Cardiac fibroblast (primary cell): ENCODE measurements around the gene SEPTIN5.

Experiments used
- DNase-seq, 2 donors: peaks; one replicate each; pipeline versions ENCODE4 v3.0.0 to v3.0.0-alpha.2; 2010; ENCODE audit warnings: low read depth in 2 of 2
- H3K4me3 ChIP-seq, 2 donors: replicated peaks in 1 of 2; 1 replicate in 1 of 2; 2 replicates in 1 of 2; pipeline ENCODE4 v1.5.1; 2011; ENCODE audit warnings: low read depth in 2 of 2, low read length in 2 of 2, mild to moderate bottlenecking in 2 of 2, moderate library complexity in 1 of 2
- TF ChIP-seq, protein P1 (sequence below): IDR thresholded peaks from one replicate; pipeline ENCODE4 v1.5.1; 2011; ENCODE audit warnings: low read depth, mild to moderate bottlenecking, low read length, inconsistent platforms

SEPTIN5 gene

DNA sequence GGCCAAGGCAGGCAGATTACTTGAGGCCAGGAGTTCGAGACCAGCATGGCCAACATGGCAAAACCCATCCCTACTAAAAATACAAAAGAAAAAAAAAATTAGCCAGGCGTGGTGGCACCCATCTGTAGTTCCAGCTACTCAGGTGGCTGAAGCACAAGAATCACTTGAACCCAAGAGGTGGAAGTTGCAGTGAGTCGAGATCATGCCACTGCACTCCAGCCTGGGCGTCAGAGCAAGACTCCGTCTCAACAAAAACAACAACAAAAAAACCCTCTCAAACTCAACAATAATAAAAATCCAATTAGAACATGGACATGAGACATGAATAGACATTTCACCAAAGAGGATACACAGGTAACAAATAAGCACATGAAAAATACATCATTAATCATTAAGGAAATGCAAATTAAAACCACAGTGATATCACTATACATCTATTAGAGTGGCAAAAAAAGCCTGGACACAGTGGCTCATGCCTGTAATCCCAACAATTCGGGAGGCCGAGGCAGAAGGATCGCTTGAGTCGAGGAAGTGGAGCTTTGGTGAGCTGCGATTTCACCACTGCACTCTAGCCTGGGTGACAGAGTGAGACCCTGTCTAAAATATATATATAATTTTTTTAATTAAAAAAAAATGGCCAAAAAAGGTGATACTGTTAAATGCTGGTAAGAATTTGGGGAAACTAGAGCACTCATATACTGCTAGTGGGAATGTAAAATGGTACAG is 12.7 kb upstream of the SEPTIN5 start:
- TF ChIP-seq, protein P1, sequence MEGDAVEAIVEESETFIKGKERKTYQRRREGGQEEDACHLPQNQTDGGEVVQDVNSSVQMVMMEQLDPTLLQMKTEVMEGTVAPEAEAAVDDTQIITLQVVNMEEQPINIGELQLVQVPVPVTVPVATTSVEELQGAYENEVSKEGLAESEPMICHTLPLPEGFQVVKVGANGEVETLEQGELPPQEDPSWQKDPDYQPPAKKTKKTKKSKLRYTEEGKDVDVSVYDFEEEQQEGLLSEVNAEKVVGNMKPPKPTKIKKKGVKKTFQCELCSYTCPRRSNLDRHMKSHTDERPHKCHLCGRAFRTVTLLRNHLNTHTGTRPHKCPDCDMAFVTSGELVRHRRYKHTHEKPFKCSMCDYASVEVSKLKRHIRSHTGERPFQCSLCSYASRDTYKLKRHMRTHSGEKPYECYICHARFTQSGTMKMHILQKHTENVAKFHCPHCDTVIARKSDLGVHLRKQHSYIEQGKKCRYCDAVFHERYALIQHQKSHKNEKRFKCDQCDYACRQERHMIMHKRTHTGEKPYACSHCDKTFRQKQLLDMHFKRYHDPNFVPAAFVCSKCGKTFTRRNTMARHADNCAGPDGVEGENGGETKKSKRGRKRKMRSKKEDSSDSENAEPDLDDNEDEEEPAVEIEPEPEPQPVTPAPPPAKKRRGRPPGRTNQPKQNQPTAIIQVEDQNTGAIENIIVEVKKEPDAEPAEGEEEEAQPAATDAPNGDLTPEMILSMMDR: no peak

DNA sequence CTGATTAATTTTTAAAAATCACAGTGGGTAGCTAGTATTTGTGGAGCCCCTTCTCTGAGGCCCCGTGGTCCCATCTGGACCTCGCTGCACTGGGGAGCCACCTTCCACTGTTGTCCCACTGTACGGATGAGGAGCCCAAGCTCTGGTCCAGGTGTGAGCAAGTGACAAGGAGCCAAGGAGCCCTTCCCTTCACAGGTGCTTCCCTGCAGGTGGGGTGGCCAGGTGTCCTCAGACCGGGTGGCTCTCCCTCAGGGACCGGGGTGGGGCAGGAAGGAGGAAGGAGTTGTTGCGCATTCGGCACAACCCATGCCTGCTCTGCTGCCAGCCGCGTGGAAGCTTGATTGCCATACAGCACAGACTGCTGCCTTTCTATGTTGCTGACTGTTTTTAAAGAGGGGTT is 10.4 kb upstream of the SEPTIN5 start:
- TF ChIP-seq, protein P1: no peak

More for the DNA sequence above, 12.7 kb upstream of the SEPTIN5 start:
- DNase-seq: no peak
- no peak overlapping the region for H3K4me3 ChIP-seq

DNA sequence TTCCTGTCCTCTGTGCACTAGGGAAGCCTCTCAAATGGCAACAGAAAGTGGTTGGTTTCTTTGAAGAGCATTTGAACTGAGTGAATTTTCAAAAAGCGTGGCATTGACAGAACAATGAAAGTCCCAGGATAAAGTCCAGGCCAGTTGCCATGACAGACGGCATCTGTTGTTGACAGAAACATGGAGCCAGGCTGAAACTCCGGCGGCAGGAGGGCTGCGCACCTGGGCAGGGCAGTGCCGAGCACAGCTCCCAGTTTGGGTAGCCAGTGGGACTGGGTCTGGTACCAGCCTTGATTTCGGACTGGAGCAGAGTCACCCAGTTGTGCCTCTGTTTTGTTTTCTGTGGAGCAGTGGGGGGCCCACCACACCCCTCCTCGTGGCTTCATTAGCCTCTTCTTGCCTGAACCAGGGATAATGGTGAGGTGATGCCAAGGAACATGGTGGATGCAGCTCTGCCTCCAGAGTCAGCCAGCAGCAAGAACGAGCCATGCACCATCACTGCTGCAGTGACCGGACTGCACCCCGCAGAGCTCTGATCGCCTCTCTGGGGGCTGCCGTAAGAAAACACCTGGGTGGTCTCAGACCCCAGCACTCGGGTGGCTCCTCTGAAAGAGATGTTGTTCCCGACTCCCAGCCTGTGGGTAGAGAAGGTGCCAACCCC is 9.8 kb upstream of the SEPTIN5 start:
- no peak overlapping the region for H3K4me3 ChIP-seq
- TF ChIP-seq, protein P1: no peak
- DNase-seq: no peak

More for the DNA sequence above, 10.4 kb upstream of the SEPTIN5 start:
- no peak for DNase-seq
- H3K4me3 ChIP-seq: no peak overlapping the region

DNA sequence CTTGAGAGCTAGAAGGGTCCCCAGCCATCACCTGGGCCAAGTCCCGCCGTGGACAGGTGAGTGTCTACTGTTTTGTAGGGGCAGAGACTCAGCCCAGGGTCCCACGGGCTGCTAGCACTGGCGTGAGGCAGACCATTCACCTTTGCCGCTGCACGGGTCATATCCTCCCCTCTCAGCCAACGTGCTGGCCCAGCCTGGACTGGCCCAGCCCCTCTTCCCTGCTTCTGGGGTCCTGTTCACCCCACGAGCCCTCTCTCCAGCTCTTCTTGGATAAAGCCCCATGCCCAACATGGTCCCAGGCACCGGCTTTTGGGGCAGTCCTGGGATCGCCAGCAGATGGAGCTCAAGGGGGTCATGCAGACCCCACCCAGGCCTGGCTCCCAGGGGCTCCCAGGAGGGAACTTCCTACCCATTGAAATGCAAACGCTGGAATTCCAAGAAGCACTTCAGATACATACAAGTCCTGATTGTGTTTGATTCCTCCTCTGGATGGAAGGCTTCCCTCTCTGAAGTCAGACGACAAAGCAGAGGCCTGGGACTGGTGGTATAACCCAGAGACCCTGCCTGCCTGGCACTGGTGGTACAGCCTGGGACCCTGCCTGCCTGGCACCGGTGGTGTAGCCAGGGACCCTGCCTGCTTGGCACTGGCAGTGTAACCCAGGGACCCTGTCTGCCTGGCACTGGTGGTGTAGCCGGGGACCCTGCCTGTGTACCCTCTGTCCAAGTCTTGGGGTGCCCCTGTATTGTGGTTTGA is 8.9 kb upstream of the SEPTIN5 start:
- TF ChIP-seq, protein P1: no peak
- H3K4me3 ChIP-seq: no peak overlapping the region
- no peak for DNase-seq

DNA sequence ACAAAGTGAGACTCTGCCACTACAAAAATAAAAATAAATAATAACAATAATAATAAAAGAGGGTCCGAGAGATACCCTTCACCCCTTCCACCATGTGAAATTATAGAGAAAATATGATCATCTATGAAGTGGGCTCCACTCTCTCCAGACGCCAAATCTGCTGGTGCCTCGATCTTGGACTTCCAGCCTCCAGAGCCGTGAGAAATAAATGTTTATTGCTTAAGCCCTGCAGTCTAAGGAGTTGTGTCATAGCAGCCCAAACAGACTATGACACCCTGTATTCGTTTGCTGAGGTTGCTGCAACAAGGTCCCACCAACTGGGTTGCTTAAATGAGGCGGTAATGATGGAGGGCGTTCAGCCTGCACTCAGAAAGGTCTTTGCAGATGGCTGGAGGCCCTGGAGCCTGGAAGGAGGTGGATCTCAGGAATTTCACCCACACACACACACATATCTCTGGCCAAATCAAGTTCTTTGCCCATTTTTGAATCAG is 7.6 kb upstream of the SEPTIN5 start:
- TF ChIP-seq, protein P1: no peak
- no peak overlapping the region for H3K4me3 ChIP-seq
- DNase-seq: no peak

DNA sequence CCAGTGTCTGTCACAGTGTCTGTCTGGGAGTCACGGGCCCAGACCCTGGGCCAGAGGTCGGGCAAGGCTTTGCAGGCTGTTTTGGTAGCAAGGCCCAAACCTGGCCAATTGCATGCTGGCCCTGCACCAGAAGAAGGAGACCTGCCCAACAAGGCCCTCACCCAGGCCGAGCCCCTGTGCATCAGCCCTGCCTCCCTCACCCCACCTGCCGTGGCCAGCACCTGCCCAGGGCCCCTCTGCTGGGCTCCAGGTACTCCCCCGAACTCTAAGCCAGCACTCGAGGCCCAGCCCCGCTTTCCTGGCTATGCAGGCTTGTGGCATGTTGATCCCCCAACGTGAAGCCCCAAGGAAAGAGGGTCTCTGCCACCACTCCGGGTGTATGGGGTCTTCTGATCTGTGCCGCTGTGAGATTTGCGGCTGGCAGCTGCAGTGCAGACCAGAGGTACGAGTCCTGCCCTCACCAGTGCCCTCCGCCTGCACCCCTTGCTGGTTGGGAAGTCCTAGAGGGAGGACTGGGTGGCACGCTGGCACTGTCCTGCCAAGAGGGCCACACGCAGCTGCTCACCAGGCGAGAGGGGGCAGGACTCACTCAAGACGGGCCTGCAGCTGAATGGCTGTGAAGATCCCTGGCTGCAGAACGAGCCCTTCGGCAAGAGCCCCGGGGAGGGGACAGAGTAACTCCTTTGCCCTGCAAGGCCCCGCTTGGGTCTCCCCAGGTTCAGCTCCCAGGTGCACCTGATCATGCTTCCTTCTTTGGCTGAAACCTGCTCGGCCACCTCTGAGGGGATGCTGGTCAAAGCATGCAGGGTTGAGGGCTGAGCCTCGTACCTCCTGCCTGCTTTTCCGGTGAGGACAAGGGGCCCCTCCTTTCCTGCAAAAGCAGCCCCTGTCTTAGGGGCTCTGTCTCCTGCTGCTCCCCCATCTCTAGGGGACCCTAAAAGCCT is 6.7 kb upstream of the SEPTIN5 start:
- no peak overlapping the region for H3K4me3 ChIP-seq
- DNase-seq: no peak
- TF ChIP-seq, protein P1: no peak
